Hepatocyte (in vitro differentiated cells): Measurements from ENCODE around the gene DIP2C.
"Not testable (repeated sequence)": the region's sequence is repeated elsewhere in the genome, so short reads cannot be mapped to it uniquely, and the experiment has no call there.

ENCODE experiments used
- EZH2phosphoT487 ChIP-seq: fragments of 200-600 bp; sonication (generic); IDR thresholded peaks from one replicate; pipeline ENCODE4 v1.6.1; 2018; ENCODE audit warnings: antibody characterized with exemption, mild to moderate bottlenecking, low read depth, moderate library complexity; ENCODE audit not compliant: unreplicated experiment, severe bottlenecking
- TF ChIP-seq, protein P1 (sequence below): fragments of 200-600 bp; sonication (generic); IDR thresholded peaks from 2 replicates; pipeline ENCODE4 v1.5.1; 2016; ENCODE audit warnings: antibody characterized with exemption, mild to moderate bottlenecking; ENCODE audit not compliant: poor library complexity

DNA sequence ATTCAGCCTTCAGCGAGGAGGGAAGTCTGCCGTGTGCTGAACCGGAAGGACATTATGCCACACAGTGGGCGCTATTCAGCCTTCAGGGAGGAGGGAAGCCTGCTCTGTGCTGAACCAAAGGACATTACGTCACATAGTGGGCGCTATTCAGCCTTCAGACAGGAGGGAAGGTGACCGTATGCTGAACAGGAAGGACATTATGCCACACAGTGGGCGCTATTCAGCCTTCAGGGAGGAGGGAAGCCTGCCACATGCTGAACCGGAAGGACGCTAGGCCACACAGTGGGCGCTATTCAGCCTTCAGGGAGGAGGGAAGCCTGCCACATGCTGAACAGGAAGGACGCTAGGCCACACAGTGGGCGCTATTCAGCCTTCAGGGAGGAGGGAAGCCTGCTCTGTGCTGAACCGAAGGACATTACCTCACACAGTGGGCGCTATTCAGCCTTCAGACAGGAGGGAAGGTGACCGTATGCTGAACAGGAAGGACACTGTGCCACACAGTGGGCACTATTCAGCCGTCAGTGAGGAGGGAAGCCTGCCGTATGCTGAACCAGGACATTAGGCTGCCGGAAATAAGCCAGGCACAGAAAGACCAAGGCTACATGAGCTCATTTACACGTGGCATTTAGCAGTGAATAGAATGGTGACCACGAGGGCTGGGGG, 294.9 kb downstream of the DIP2C start:
- TF ChIP-seq, protein P1, sequence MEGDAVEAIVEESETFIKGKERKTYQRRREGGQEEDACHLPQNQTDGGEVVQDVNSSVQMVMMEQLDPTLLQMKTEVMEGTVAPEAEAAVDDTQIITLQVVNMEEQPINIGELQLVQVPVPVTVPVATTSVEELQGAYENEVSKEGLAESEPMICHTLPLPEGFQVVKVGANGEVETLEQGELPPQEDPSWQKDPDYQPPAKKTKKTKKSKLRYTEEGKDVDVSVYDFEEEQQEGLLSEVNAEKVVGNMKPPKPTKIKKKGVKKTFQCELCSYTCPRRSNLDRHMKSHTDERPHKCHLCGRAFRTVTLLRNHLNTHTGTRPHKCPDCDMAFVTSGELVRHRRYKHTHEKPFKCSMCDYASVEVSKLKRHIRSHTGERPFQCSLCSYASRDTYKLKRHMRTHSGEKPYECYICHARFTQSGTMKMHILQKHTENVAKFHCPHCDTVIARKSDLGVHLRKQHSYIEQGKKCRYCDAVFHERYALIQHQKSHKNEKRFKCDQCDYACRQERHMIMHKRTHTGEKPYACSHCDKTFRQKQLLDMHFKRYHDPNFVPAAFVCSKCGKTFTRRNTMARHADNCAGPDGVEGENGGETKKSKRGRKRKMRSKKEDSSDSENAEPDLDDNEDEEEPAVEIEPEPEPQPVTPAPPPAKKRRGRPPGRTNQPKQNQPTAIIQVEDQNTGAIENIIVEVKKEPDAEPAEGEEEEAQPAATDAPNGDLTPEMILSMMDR: not testable (repeated sequence)
- TF ChIP-seq EZH2phosphoT487: not testable (repeated sequence)
